Uterus (tissue), 4 donors: ENCODE measurements around the gene PYGM. TPM values are rescaled to one million over a fixed set of nuclear protein-coding genes. Genes with fewer than 3 reads are reported as not detected.

Source experiments
- DNase-seq, 2 donors: peaks; one replicate each; pipeline ENCODE4 v3.0.0-alpha.2; 2019 to 2020
- H3K27ac ChIP-seq, 2 donors: fragments of 200-600 bp; sonication (generic); 1 replicate in 1 of 2; 2 replicates in 1 of 2; pipeline ENCODE4 v1.5.1; 2016 to 2018
- H3K27me3 ChIP-seq, 2 donors: fragments of 200-600 bp; sonication (generic); one replicate each; pipeline ENCODE4 v1.5.1; 2018 to 2019; ENCODE audit warnings: control low read depth in 1 of 2
- H3K36me3 ChIP-seq, 2 donors: fragments of 200-600 bp; sonication (generic); one replicate each; pipeline ENCODE4 v1.5.1; 2019; ENCODE audit warnings: control low read depth in 1 of 2
- H3K4me1 ChIP-seq, 2 donors: fragments of 200-600 bp; sonication (generic); one replicate each; pipeline ENCODE4 v1.5.1; 2018 to 2019; ENCODE audit warnings: control low read depth in 1 of 2
- H3K4me3 ChIP-seq, 2 donors: fragments of 200-600 bp; sonication (generic); 1 replicate in 1 of 2; 2 replicates in 1 of 2; pipeline ENCODE4 v1.5.1; 2018 to 2019; ENCODE audit warnings: mild to moderate bottlenecking in 1 of 2
- H3K9me3 ChIP-seq, 2 donors: fragments of 200-600 bp; sonication (generic); one replicate each; pipeline ENCODE4 v1.5.1; 2019; ENCODE audit warnings: control low read depth in 1 of 2
- CTCF ChIP-seq, 4 experiments: fragments of 200-600 bp in 2 of 4; fragments of 450-650 bp in 2 of 4; sonication (generic) in 2 of 4; IDR thresholded peaks; one replicate each; pipeline ENCODE4 v1.5.1; 2016 to 2019; ENCODE audit warnings: antibody characterized with exemption in 4 of 4, mild to moderate bottlenecking in 2 of 4, moderate library complexity in 1 of 4
- POLR2A ChIP-seq, 2 donors: fragments of 450-650 bp; IDR thresholded peaks; one replicate each; pipeline ENCODE4 v1.6.1; 2016; ENCODE audit warnings: antibody characterized with exemption in 2 of 2, mild to moderate bottlenecking in 1 of 2, moderate library complexity in 1 of 2
- intact Hi-C: fragments of 100-400 bp; cut with DNase I; formaldehyde crosslinking; loops from one replicate; pipeline ENCODE4 v1.15.1; 2023; ENCODE audit warnings: low total_unique reads
- total RNA-seq, 4 donors: library from RNA; depleted of rRNA in 3 of 4; stranded (reverse); fragments of >200 nt in 3 of 4; gene quantifications; one replicate each; pipeline versions ENCODE4 v1.1.0 to v1.2.4, GENCODE V29; 2014 to 2023
- donor health status: DM: yes; HTN: yes; CAD: no.

Gene PYGM
- total RNA-seq, 4 donors from 2014 or later, result 2.9 to 42.8 (median 11.4) TPM

GRCh38 chr11:64790205-64791095 lies 30.7 kb upstream of the PYGM start:
- intact Hi-C loops, result no loop called here
- no peak for DNase-seq
- no peaks in the 10 kb centered on the region for H3K4me1 ChIP-seq
- TF ChIP-seq CTCF (IDR thresholded peaks at IDR 0.05) (no peak), POLR2A (IDR thresholded peaks at IDR 0.05) (no peak)
- H3K36me3 ChIP-seq, result no peaks in the 10 kb centered on the region
- H3K27me3 ChIP-seq, result no peaks in the 10 kb centered on the region
- H3K9me3 ChIP-seq, result no peaks in the 10 kb centered on the region
- H3K4me3 ChIP-seq, result no peak overlapping the region
- H3K27ac ChIP-seq, result no peak overlapping the region

GRCh38 chr11:64789331-64790204 lies 29.8 kb upstream of the PYGM start:
- no peaks in the 10 kb centered on the region for H3K36me3 ChIP-seq
- intact Hi-C loops, result no loop called here
- DNase-seq, result no peak

GRCh38 chr11:64788321-64789215 lies 28.8 kb upstream of the PYGM start:
- Histone ChIP-seq H3K4me3 (no peak overlapping the region), H3K36me3 (no peaks in the 10 kb centered on the region), H3K27ac (no peak overlapping the region), H3K4me1 (no peaks in the 10 kb centered on the region), H3K9me3 (no peaks in the 10 kb centered on the region), H3K27me3 (no peaks in the 10 kb centered on the region)
- DNase-seq, result no peak
- intact Hi-C loops, result no loop called here
- TF ChIP-seq POLR2A (IDR thresholded peaks at IDR 0.05) (no peak), CTCF (IDR thresholded peaks at IDR 0.05) (no peak)

More at GRCh38 chr11:64789331-64790204, 29.8 kb upstream of the PYGM start:
- no peaks in the 10 kb centered on the region for H3K27me3 ChIP-seq
- H3K9me3 ChIP-seq, result no peaks in the 10 kb centered on the region
- no peak overlapping the region for H3K27ac ChIP-seq
- H3K4me1 ChIP-seq, result no peaks in the 10 kb centered on the region
- no peak overlapping the region for H3K4me3 ChIP-seq
- no peak for TF ChIP-seq POLR2A (IDR thresholded peaks at IDR 0.05)
- TF ChIP-seq CTCF (IDR thresholded peaks at IDR 0.05), result no peak

GRCh38 chr11:64787526-64788320 lies 27.9 kb upstream of the PYGM start:
- Histone ChIP-seq H3K36me3 (no peaks in the 10 kb centered on the region), H3K4me3 (no peak overlapping the region), H3K4me1 (no peaks in the 10 kb centered on the region), H3K9me3 (no peaks in the 10 kb centered on the region), H3K27ac (no peak overlapping the region), H3K27me3 (no peaks in the 10 kb centered on the region)
- intact Hi-C loops, result no loop called here
- peak in 1 of 2 donors; percentile 42 for DNase-seq
- TF ChIP-seq CTCF (IDR thresholded peaks at IDR 0.05) (peak in 3 of 4 experiments; percentile 41 to 51 (median 50)), POLR2A (IDR thresholded peaks at IDR 0.05) (no peak)
